Hematopoietic multipotent progenitor cell treated with erythropoietin and hydrocortisone succinate and interleukin-3 and kit ligand, for 8 days (in vitro differentiated cells): Measurements from ENCODE around the gene PTPRH.

Source experiments
- DNase-seq: peaks from one replicate; pipeline ENCODE4 v3.0.0-alpha.2; 2015

Gene PTPRH

GRCh38 chr19:55208880-55209692 is at the start of gene PTPRH:
PTPRH (minus strand) TSS chr19:55209501; CDS start chr19:55209433, 68 bp downstream.
- DNase-seq, result no peak

- DNase-seq, result no peak
These were observed 49.2 kb upstream of the PTPRH start for GRCh38 chr19:55258476-55258827.

GRCh38 chr19:55257461-55258420 is 48.4 kb upstream of the PTPRH start:
- peak; percentile 49 for DNase-seq

- peak; percentile 47 for DNase-seq
These were observed 47.5 kb upstream of the PTPRH start for GRCh38 chr19:55256562-55257460.

- peak; percentile 33 for DNase-seq
These were observed 46.5 kb upstream of the PTPRH start for GRCh38 chr19:55255618-55256423.

GRCh38 chr19:55254625-55254977 is 45.3 kb upstream of the PTPRH start:
- DNase-seq, result no peak

GRCh38 chr19:55253842-55254624 is 44.7 kb upstream of the PTPRH start:
- peak; percentile 57 for DNase-seq

- peak; percentile 49 for DNase-seq
These were observed 43.7 kb upstream of the PTPRH start for GRCh38 chr19:55252760-55253663.

GRCh38 chr19:55251341-55252081 is 42.2 kb upstream of the PTPRH start:
- peak; percentile 88 for DNase-seq

- no peak for DNase-seq
These were observed 41.1 kb upstream of the PTPRH start for GRCh38 chr19:55250262-55251036.

GRCh38 chr19:55249841-55250240 is 40.5 kb upstream of the PTPRH start:
- no peak for DNase-seq

- peak; percentile 52 for DNase-seq
These were observed 39.4 kb upstream of the PTPRH start for GRCh38 chr19:55248704-55249103.

- no peak for DNase-seq
These were observed 38.9 kb upstream of the PTPRH start for GRCh38 chr19:55248166-55248675.

- DNase-seq, result no peak
These were observed 38.4 kb upstream of the PTPRH start for GRCh38 chr19:55247621-55248099.

GRCh38 chr19:55246462-55247451 is 37.5 kb upstream of the PTPRH start:
- no peak for DNase-seq

- no peak for DNase-seq
These were observed 36.1 kb upstream of the PTPRH start for GRCh38 chr19:55245236-55245904.
